ENCODE data around the gene LIF. TPM values are rescaled to one million over a fixed set of nuclear protein-coding genes. Genes with fewer than 3 reads are reported as not detected.

Gene LIF
- total and polyA plus RNA-seq, 2 of the 4 experiments (the other 2 are of a cell fraction) = 130 to 214 TPM

DNA sequence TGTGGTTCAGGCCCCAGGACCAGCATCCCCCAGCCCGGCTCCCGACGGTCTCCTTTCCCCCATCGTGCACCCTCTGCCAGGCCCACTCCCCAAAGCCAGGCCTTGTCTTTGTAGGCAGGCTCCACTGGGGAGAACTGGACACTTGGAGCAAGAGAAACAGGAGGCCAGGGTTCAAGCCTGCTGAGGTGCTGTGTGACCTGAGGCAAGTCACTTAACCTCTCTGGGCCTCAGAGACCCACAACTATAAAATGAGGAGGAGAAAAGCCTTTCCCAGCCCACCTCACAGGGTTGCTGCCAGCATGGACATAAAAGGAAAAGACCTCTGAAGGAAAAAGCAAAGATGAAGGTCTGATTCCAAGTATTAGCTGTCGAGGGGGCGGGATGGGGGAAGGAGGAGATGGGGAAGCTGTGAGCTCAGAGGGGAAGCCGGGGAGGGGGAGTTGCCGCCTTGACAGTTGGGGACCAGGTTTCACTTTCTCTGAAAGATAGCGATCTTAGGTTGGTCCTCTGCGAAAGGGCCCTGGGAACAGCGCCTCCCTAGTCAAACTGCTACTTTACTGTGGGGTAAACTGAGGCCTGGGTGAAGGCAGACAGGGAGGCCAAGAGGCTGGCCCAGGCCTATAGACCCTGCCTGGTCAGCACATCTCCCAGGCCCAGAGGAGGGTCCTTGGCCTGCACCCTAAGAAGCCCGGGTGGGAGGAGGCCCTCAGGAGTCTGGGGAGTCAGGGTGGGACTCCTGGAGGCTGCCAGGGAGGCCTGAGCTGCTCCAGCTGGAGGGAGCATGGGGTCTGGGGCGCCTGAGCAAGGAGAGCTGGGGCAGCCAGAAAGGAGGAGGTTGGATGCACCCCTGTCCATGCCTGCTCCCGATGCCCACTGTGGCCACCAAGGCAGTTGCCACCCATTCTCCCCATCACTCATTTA is 21.1 kb upstream of the LIF start:
- H3K79me1 ChIP-seq (ENCODE audit: low read depth in 1 of 2, low read length in 2 of 2) = no peaks in the 10 kb centered on the region
- no peak for DNase-seq
- H3K14ac ChIP-seq (replicated peaks; ENCODE audit: low read depth, low read length) = no peak overlapping the region
- H2BK120ac ChIP-seq (ENCODE audit: low read depth, low read length) = no peak overlapping the region
- H4K91ac ChIP-seq (ENCODE audit: insufficient read depth, low read depth, low read length) = no peak overlapping the region
- H2AFZ ChIP-seq (replicated peaks; ENCODE audit: low read length, poor library complexity) = no peak overlapping the region
- H3K4me1 ChIP-seq (ENCODE audit: control insufficient read depth, insufficient read depth, low read length) = peaks cover 5% of the 10 kb centered on the region; the same call in 1 of the 2 replicates
- H3K4ac ChIP-seq (ENCODE audit: low read depth, low read length) = no peak overlapping the region
- H2BK20ac ChIP-seq (ENCODE audit: low read depth, low read length) = no peak overlapping the region
- no peak overlapping the region for H3K18ac ChIP-seq (ENCODE audit: low read depth, low read length)
- TF ChIP-seq CHD1 (IDR thresholded peaks at IDR 0.05; ENCODE audit: low read depth, low read length) (no peak), MAFK (IDR thresholded peaks at IDR 0.05; ENCODE audit: low read depth, low read length) (no peak), RAD21 (IDR thresholded peaks at IDR 0.05; ENCODE audit: low read length) (no peak), POLR2A (IDR thresholded peaks at IDR 0.05; ENCODE audit: low read depth, low read length) (no peak), RFX5 (IDR thresholded peaks at IDR 0.05; ENCODE audit: low read depth, low read length) (no peak), SMC3 (IDR thresholded peaks at IDR 0.05; ENCODE audit: low read depth, low read length) (no peak), RCOR1 (IDR thresholded peaks at IDR 0.05; ENCODE audit: insufficient replicate concordance, low read length) (no peak), FOS (IDR thresholded peaks at IDR 0.05; ENCODE audit: low read depth, low read length) (no peak), MAZ (IDR thresholded peaks at IDR 0.05; ENCODE audit: borderline replicate concordance, low read depth, low read length) (no peak), MXI1 (IDR thresholded peaks at IDR 0.05; ENCODE audit: borderline replicate concordance, low read depth, low read length) (no peak), BHLHE40 (IDR thresholded peaks at IDR 0.05; ENCODE audit: low read depth, low read length) (no peak), CEBPB (IDR thresholded peaks at IDR 0.05; ENCODE audit: low read depth, low read length) (no peak)
- TF ChIP-seq, protein P1, sequence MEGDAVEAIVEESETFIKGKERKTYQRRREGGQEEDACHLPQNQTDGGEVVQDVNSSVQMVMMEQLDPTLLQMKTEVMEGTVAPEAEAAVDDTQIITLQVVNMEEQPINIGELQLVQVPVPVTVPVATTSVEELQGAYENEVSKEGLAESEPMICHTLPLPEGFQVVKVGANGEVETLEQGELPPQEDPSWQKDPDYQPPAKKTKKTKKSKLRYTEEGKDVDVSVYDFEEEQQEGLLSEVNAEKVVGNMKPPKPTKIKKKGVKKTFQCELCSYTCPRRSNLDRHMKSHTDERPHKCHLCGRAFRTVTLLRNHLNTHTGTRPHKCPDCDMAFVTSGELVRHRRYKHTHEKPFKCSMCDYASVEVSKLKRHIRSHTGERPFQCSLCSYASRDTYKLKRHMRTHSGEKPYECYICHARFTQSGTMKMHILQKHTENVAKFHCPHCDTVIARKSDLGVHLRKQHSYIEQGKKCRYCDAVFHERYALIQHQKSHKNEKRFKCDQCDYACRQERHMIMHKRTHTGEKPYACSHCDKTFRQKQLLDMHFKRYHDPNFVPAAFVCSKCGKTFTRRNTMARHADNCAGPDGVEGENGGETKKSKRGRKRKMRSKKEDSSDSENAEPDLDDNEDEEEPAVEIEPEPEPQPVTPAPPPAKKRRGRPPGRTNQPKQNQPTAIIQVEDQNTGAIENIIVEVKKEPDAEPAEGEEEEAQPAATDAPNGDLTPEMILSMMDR (conservative IDR thresholded peaks at IDR 0.05; ENCODE audit: low read depth, low read length) = no peak
- TF ChIP-seq, protein P2, sequence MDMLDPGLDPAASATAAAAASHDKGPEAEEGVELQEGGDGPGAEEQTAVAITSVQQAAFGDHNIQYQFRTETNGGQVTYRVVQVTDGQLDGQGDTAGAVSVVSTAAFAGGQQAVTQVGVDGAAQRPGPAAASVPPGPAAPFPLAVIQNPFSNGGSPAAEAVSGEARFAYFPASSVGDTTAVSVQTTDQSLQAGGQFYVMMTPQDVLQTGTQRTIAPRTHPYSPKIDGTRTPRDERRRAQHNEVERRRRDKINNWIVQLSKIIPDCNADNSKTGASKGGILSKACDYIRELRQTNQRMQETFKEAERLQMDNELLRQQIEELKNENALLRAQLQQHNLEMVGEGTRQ (IDR thresholded peaks at IDR 0.05; ENCODE audit: low read depth, low read length) = no peak
- intact Hi-C loops (cut with micrococcal nuclease) (no loop called here), dilution Hi-C loops (cut with HindIII; ENCODE audit: low sequenced_read_pairs, unreplicated experiment) (no loop called here), in situ Hi-C loops (cut with MboI; ENCODE audit: low sequenced_read_pairs) (no loop called here)
- H2BK5ac ChIP-seq (ENCODE audit: low read depth, low read length, poor library complexity, severe bottlenecking) = no peak overlapping the region
- no peaks in the 10 kb centered on the region for H3K9me3 ChIP-seq (ENCODE audit: control insufficient read depth, insufficient read depth, low read length)
- ChIA-PET CTCF (no interaction called here), POLR2A (ENCODE audit: unreplicated experiment) (no interaction called here)
- WGBS, 2 experiments (ENCODE audit: extremely low coverage in 2 of 2, insufficient read length in 1 of 2) = no CpG with 5 or more reads among the region's 14 CpGs
- H3K9ac ChIP-seq (ENCODE audit: low read depth, low read length) = no peak overlapping the region
- H3K27me3 ChIP-seq (ENCODE audit: control insufficient read depth, insufficient read depth, low read length) = no peaks in the 10 kb centered on the region
- no peak overlapping the region for H4K8ac ChIP-seq (ENCODE audit: low read depth in 2 of 2, low read length in 2 of 2)
- no peak overlapping the region for H3K4me3 ChIP-seq (ENCODE audit: insufficient read depth, low read depth, low read length)
- H3K4me2 ChIP-seq (ENCODE audit: low read depth, low read length) = no peak overlapping the region
- no peak overlapping the region for H4K5ac ChIP-seq (ENCODE audit: low read depth, low read length)
- H2BK15ac ChIP-seq (ENCODE audit: low read depth, low read length) = no peak overlapping the region
- no peak overlapping the region for H2AK9ac ChIP-seq (replicated peaks; ENCODE audit: low read depth, low read length, poor library complexity)
- no peaks in the 10 kb centered on the region for H3K36me3 ChIP-seq (ENCODE audit: control insufficient read depth, insufficient read depth, low read length)
- no peak overlapping the region for H3K23ac ChIP-seq (ENCODE audit: low read depth, low read length)
- no peak for ATAC-seq (ENCODE audit: low read depth)
- no peak overlapping the region for H3K56ac ChIP-seq (ENCODE audit: extremely low read depth, insufficient read depth, low read length)
- no TSS peak for BruUV-seq (replicated peaks)
- no peak overlapping the region; the same call in 1 of the 2 replicates for H2AK5ac ChIP-seq (ENCODE audit: low read depth, low read length)
- H4K20me1 ChIP-seq (ENCODE audit: insufficient read depth, low read length) = no peaks in the 10 kb centered on the region
- H3K9me1 ChIP-seq (ENCODE audit: insufficient read depth, low read length) = no peaks in the 10 kb centered on the region; the same call in 1 of the 2 replicates
- H3K27ac ChIP-seq (ENCODE audit: insufficient read depth, low read length) = no peak overlapping the region
